Fibroblast of the aortic adventitia (primary cell): ENCODE data around the gene PAX7. TPM values are rescaled to one million over a fixed set of nuclear protein-coding genes. Genes with fewer than 3 reads are reported as not detected.

Source experiments
- DNase-seq: peaks from one replicate; pipeline ENCODE4 v3.0.0-alpha.2; 2010; ENCODE audit warnings: low read depth
- H3K4me3 ChIP-seq: 2 replicates; pipeline ENCODE4 v1.5.1; 2011; ENCODE audit warnings: low read depth, mild to moderate bottlenecking, control low read depth, low read length, moderate library complexity
- total RNA-seq: library from RNA; depleted of rRNA; stranded (reverse); fragments of >200 nt; gene quantifications from 2 replicates; pipeline ENCODE4 v1.2.3, GENCODE V29; 2012; ENCODE audit warnings: low replicate concordance
- TF ChIP-seq, protein P1 (sequence below): IDR thresholded peaks from 2 replicates; pipeline ENCODE4 v1.5.1; 2011; ENCODE audit warnings: mild to moderate bottlenecking, low read length, control low read depth, inconsistent platforms; ENCODE audit not compliant: insufficient read depth

Gene PAX7
- total RNA-seq, 1 donor: not detected

DNA sequence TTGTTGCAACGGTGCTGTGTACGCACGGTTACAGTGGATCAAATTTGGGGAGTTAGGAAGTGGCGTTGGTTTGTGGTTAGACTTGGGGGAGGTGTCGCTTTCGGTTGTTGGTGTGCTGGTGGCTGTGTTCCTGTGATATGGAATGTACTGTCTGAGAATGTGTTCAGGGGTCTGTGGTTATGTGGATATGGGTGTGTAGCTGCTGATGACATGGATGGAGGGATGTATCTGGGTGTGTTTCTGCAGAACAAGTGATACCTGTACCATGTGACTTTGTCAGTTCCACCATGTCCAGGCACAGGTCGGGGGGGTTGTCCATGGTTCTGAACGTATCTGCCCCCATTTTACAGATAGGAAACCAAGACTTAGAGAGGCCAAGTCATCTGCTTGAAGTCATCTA, 22.7 kb downstream of the PAX7 start:
- TF ChIP-seq, protein P1, sequence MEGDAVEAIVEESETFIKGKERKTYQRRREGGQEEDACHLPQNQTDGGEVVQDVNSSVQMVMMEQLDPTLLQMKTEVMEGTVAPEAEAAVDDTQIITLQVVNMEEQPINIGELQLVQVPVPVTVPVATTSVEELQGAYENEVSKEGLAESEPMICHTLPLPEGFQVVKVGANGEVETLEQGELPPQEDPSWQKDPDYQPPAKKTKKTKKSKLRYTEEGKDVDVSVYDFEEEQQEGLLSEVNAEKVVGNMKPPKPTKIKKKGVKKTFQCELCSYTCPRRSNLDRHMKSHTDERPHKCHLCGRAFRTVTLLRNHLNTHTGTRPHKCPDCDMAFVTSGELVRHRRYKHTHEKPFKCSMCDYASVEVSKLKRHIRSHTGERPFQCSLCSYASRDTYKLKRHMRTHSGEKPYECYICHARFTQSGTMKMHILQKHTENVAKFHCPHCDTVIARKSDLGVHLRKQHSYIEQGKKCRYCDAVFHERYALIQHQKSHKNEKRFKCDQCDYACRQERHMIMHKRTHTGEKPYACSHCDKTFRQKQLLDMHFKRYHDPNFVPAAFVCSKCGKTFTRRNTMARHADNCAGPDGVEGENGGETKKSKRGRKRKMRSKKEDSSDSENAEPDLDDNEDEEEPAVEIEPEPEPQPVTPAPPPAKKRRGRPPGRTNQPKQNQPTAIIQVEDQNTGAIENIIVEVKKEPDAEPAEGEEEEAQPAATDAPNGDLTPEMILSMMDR: no peak
- no peak for DNase-seq
- no peak overlapping the region for H3K4me3 ChIP-seq

GRCh38 chr1:18653916-18654315, 23.3 kb downstream of the PAX7 start:
- TF ChIP-seq, protein P1: no peak
- no peak overlapping the region for H3K4me3 ChIP-seq
- no peak for DNase-seq

DNA sequence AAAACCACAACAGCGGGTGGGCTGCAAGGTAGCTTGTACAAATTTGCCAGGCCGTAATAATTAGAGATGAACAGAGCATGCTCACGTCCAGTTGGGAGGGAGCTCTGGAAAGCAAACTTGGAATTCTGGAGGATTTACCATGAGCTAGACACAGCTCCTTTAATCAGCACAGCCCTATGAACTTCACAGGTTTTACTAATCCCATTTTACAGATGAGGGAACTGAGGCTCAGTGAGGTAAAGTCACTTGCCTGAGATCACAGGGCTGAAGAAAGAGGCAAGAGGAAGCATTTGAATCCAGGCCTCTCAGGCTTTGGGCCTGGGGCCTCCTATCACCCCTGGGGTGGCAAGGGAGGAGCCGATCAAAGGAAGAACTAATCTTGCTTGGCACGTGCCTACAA, 24.0 kb downstream of the PAX7 start:
- H3K4me3 ChIP-seq: no peak overlapping the region
- DNase-seq: no peak
- TF ChIP-seq, protein P1: no peak

- no peak for DNase-seq
- TF ChIP-seq, protein P1: no peak
- no peak overlapping the region for H3K4me3 ChIP-seq
These were observed 27.0 kb downstream of the PAX7 start for GRCh38 chr1:18657506-18658201.

DNA sequence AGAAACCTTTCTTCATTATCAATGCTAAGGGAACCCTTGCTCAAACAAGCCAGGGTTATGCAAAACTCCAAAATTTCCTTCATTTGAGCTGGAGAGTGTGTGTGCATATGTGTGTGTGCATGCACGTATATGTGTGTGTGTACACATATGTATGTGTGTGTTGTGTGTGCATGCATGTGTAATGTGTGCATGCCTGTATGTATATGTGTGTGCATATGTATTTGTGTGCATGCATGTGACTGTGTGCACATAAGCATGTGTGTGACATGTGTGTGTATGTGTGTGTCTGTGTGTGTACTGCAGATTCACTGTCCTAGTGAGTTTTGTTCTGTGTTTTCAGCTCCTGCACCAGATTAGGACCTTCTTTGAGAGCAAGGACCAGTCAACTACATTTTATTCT, 28.2 kb downstream of the PAX7 start:
- no peak for DNase-seq
- H3K4me3 ChIP-seq: no peak overlapping the region
- TF ChIP-seq, protein P1: no peak

DNA sequence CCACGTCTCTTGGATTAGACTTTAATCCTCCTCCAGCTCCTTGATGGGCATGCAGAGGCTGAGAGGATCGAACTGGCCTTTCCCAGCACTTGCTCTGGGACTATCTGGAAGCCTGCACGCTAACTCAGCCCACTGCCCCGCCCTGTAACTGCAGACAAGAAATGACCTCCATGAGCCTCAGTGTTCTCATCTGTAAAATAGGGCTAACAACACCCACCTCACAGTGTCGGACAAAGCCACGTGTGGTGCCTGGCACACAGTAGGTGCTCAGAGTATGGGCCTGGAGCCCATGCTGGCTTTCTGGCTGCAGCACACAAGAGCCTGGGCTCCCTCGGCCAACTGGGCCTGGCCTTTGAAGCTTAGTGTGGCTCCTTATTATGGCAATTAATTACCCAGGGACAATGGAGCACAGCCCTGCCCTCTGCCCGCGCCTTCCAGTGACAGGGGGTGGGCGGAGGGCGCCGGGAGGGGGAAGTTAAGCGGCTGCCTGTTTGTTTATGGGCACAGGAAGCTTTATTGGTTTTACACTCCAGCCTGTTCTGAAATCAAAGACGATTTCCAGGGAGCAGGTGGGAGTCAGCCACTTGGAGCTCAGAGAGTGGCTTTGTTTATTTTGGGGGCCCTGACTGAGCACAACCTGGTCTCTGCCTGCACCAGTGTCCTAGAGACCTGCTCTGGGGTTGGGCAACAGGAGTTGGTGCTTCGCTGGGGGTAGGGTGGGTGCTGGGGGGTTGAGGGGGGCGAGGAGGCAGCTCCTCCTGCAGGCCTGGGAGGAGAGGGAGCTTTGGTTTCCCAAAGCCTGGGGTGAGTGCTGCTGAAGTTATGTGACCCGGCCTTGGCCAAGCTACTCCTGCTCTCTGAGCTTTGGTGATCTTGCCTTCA, 31.0 kb downstream of the PAX7 start:
- TF ChIP-seq, protein P1: no peak
- no peak overlapping the region for H3K4me3 ChIP-seq
- no peak for DNase-seq
